WTC11 (cell line): ENCODE data around the gene ASB12. TPM values are rescaled to one million over a fixed set of nuclear protein-coding genes. Genes with fewer than 3 reads are reported as not detected.

Source experiments
- ATAC-seq: fragments of 200-7000 bp; cut with Tn5 transposase; 2 replicates; pipeline ENCODE4 v1.10.0; 2021; ENCODE audit warnings: mild to moderate bottlenecking, moderate library complexity
- CTCF ChIA-PET: fragments of 300-600 bp; sonication (Branson Sonifier 250); formaldehyde crosslinking; loops from one replicate; lab custom pipeline; 2021; ENCODE audit warnings: antibody characterized with exemption; lab: Charles Lee
- POLR2A ChIA-PET: fragments of 350-600 bp; sonication (Branson Sonifier 250); formaldehyde crosslinking; loops from one replicate; lab custom pipeline; 2021; ENCODE audit warnings: antibody characterized with exemption; lab: Charles Lee
- DNase-seq: peaks from one replicate; pipeline ENCODE4 v3.0.0; 2021; ENCODE audit warnings: low spot score
- H3K27ac Mint-ChIP-seq: 2 replicates; pipeline ENCODE4 v1.8.0; 2021; ENCODE audit warnings: mixed read lengths
- H3K27me3 Mint-ChIP-seq: 2 replicates; pipeline ENCODE4 v1.8.0; 2021; ENCODE audit warnings: low read depth, mild to moderate bottlenecking, moderate library complexity, mixed read lengths
- H3K36me3 Mint-ChIP-seq: 2 replicates; pipeline ENCODE4 v1.8.0; 2021; ENCODE audit warnings: mixed read lengths
- H3K4me1 Mint-ChIP-seq: 2 replicates; pipeline ENCODE4 v1.8.0; 2022; ENCODE audit warnings: mixed read lengths
- H3K4me3 Mint-ChIP-seq: 2 replicates; pipeline ENCODE4 v1.8.0; 2021; ENCODE audit warnings: mild to moderate bottlenecking, moderate library complexity, mixed read lengths
- H3K9me3 Mint-ChIP-seq: 2 replicates; pipeline ENCODE4 v1.8.0; 2021; ENCODE audit warnings: mixed read lengths
- CBFB ChIP-seq: sonication (generic); formaldehyde crosslinking; IDR thresholded peaks from 2 replicates; pipeline ENCODE4 v1.8.1; 2022; ENCODE audit warnings: mild to moderate bottlenecking, low read depth, missing genetic modification reagents
- ESRRA ChIP-seq: sonication (generic); formaldehyde crosslinking; IDR thresholded peaks from 2 replicates; pipeline ENCODE4 v1.8.1; 2022; ENCODE audit warnings: mild to moderate bottlenecking, missing genetic modification reagents, borderline replicate concordance
- FOXK1 ChIP-seq: sonication (generic); formaldehyde crosslinking; IDR thresholded peaks from 2 replicates; pipeline ENCODE4 v1.8.0; 2022; ENCODE audit warnings: mild to moderate bottlenecking, moderate library complexity, missing genetic modification reagents
- GTF2I ChIP-seq: fragments of 250-450 bp; sonication (Bioruptor Pico); conservative IDR thresholded peaks from 2 replicates; pipeline ENCODE4 v1.4.0; 2021; ENCODE audit warnings: mild to moderate bottlenecking
- IRF2 ChIP-seq: sonication (generic); formaldehyde crosslinking; IDR thresholded peaks from 2 replicates; pipeline ENCODE4 v1.8.0; 2022; ENCODE audit warnings: low read depth, missing genetic modification reagents, borderline replicate concordance
- NFE2L1 ChIP-seq: sonication (generic); formaldehyde crosslinking; IDR thresholded peaks from 2 replicates; pipeline ENCODE4 v1.8.1; 2023; ENCODE audit warnings: missing genetic modification reagents
- NFYB ChIP-seq: sonication (generic); formaldehyde crosslinking; conservative IDR thresholded peaks from 2 replicates; pipeline ENCODE4 v1.8.0; 2022; ENCODE audit warnings: low read depth, missing genetic modification reagents
- NR1H2 ChIP-seq: sonication (generic); formaldehyde crosslinking; IDR thresholded peaks from 2 replicates; pipeline ENCODE4 v1.9.0; 2021; ENCODE audit warnings: mild to moderate bottlenecking, moderate library complexity, missing genetic modification reagents
- PRDM15 ChIP-seq: sonication (generic); formaldehyde crosslinking; IDR thresholded peaks from 2 replicates; pipeline ENCODE4 v1.8.0; 2022; ENCODE audit warnings: missing genetic modification reagents
- PRRX2 ChIP-seq: fragments of 250-450 bp; sonication (Bioruptor Pico); IDR thresholded peaks from 2 replicates; pipeline ENCODE4 v1.8.0; 2021; ENCODE audit warnings: mild to moderate bottlenecking
- TEAD1 ChIP-seq: sonication (generic); formaldehyde crosslinking; IDR thresholded peaks from 2 replicates; pipeline ENCODE4 v1.8.0; 2022; ENCODE audit warnings: mild to moderate bottlenecking, missing genetic modification reagents
- TEAD4 ChIP-seq: sonication (generic); formaldehyde crosslinking; IDR thresholded peaks from 2 replicates; pipeline ENCODE4 v1.8.0; 2022; ENCODE audit warnings: mild to moderate bottlenecking, missing genetic modification reagents
- TP53 ChIP-seq: sonication (generic); formaldehyde crosslinking; IDR thresholded peaks from 2 replicates; pipeline ENCODE4 v1.8.1; 2023; ENCODE audit warnings: mild to moderate bottlenecking, missing genetic modification reagents
- ZNF121 ChIP-seq: sonication (generic); formaldehyde crosslinking; IDR thresholded peaks from 2 replicates; pipeline ENCODE4 v1.8.0; 2023; ENCODE audit warnings: missing genetic modification reagents
- ZNF317 ChIP-seq: sonication (generic); formaldehyde crosslinking; IDR thresholded peaks from 2 replicates; pipeline ENCODE4 v1.8.1; 2023; ENCODE audit warnings: low read depth, mild to moderate bottlenecking, moderate library complexity, missing genetic modification reagents, borderline replicate concordance
- ZNF423 ChIP-seq: fragments of 250-450 bp; sonication (Bioruptor Pico); IDR thresholded peaks from 2 replicates; pipeline ENCODE4 v2.1.2; 2022; ENCODE audit warnings: mild to moderate bottlenecking, moderate library complexity
- total RNA-seq: library from RNA; stranded (reverse); gene quantifications from 3 replicates; pipeline ENCODE4 v1.2.3, GENCODE V29; 2021
- TF ChIP-seq, protein P1 (sequence below): sonication (generic); formaldehyde crosslinking; IDR thresholded peaks from 2 replicates; pipeline ENCODE4 v1.8.0; 2022; ENCODE audit warnings: mild to moderate bottlenecking, missing genetic modification reagents
- TF ChIP-seq, protein P2 (sequence below): sonication (generic); formaldehyde crosslinking; IDR thresholded peaks from 2 replicates; pipeline ENCODE4 v1.8.1; 2023; ENCODE audit warnings: mild to moderate bottlenecking, missing genetic modification reagents, borderline replicate concordance
- TF ChIP-seq, protein P3 (sequence below): fragments of 250-450 bp; sonication (Bioruptor Pico); IDR thresholded peaks from 2 replicates; pipeline ENCODE4 v1.9.0; 2021; ENCODE audit warnings: mild to moderate bottlenecking
- TF ChIP-seq, protein P4 (sequence below): sonication (generic); formaldehyde crosslinking; IDR thresholded peaks from 2 replicates; pipeline ENCODE4 v1.8.0; 2022; ENCODE audit warnings: mild to moderate bottlenecking, missing genetic modification reagents
- TF ChIP-seq, protein P5 (sequence below): sonication (generic); formaldehyde crosslinking; conservative IDR thresholded peaks from 2 replicates; pipeline ENCODE4 v1.8.1; 2022; ENCODE audit warnings: mild to moderate bottlenecking, missing genetic modification reagents

ASB12 gene
- total RNA-seq, 1 experiment from 2014 or later, result 1.4 TPM

GRCh38 chrX:64204252-64204651 lies 26.2 kb downstream of the ASB12 start:
- Mint-ChIP-seq H3K4me3 (peak overlapping the region; percentile 73), H3K27ac (no peak overlapping the region), H3K36me3 (no peaks in the 10 kb centered on the region), H3K4me1 (peaks cover 21% of the 10 kb centered on the region), H3K9me3 (no peaks in the 10 kb centered on the region), H3K27me3 (peaks cover 14% of the 10 kb centered on the region)
- ATAC-seq, result no peak
- CTCF ChIA-PET, result interaction anchor here (1.7 to 3.1 kb wide), 2 partner anchors 51 to 274 kb away, joined by 10 to 11 read pairs; no protein-coding TSS in a partner anchor
- DNase-seq, result peak; percentile 10
- TF ChIP-seq PRDM15 (CRISPR knock-in tag) (no peak), ESRRA (no peak)
- TF ChIP-seq, protein P1, sequence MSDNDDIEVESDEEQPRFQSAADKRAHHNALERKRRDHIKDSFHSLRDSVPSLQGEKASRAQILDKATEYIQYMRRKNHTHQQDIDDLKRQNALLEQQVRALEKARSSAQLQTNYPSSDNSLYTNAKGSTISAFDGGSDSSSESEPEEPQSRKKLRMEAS (CRISPR knock-in tag), result no peak
- POLR2A ChIA-PET, result no interaction called here

DNA sequence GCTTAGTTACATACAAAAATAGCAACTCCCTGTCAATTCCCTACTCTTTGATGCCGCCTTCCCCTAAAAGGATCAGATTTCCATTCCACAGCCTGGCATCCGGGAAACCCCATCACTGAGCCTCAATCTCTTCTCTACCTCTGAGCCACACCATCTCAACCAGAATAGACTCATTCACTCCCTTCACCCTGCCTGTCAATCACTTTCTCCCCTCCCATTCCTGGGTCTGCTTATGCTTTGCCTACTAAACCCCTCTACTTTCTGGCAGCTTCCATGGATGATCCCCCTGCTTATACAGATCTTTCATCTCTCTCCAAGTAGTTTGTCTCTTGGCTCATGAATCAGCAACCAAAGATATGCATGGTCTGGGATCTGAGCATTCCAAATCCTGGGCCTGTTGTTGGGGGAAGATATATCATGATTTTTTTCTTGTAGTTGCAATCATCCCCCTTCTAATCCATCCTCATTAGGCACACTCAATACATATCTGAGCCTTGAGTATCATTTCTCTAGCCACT lies 27.5 kb downstream of the ASB12 start:
- H3K9me3 Mint-ChIP-seq, result no peaks in the 10 kb centered on the region
- no peak for DNase-seq

More for the DNA sequence above, 27.5 kb downstream of the ASB12 start:
- TF ChIP-seq, protein P1 (CRISPR knock-in tag), result no peak
- TF ChIP-seq NR1H2 (CRISPR knock-in tag) (no peak), GTF2I (no peak), ZNF423 (CRISPR knock-in tag) (no peak), PRRX2 (CRISPR knock-in tag) (no peak), TEAD1 (no peak), TEAD4 (CRISPR knock-in tag) (no peak), FOXK1 (CRISPR knock-in tag) (no peak), NFYB (CRISPR knock-in tag) (no peak), NFE2L1 (no peak), CBFB (CRISPR knock-in tag) (no peak), ZNF317 (CRISPR knock-in tag) (no peak), TP53 (CRISPR knock-in tag) (no peak), IRF2 (CRISPR knock-in tag) (no peak), ZNF121 (CRISPR knock-in tag) (no peak)
- TF ChIP-seq, protein P2, sequence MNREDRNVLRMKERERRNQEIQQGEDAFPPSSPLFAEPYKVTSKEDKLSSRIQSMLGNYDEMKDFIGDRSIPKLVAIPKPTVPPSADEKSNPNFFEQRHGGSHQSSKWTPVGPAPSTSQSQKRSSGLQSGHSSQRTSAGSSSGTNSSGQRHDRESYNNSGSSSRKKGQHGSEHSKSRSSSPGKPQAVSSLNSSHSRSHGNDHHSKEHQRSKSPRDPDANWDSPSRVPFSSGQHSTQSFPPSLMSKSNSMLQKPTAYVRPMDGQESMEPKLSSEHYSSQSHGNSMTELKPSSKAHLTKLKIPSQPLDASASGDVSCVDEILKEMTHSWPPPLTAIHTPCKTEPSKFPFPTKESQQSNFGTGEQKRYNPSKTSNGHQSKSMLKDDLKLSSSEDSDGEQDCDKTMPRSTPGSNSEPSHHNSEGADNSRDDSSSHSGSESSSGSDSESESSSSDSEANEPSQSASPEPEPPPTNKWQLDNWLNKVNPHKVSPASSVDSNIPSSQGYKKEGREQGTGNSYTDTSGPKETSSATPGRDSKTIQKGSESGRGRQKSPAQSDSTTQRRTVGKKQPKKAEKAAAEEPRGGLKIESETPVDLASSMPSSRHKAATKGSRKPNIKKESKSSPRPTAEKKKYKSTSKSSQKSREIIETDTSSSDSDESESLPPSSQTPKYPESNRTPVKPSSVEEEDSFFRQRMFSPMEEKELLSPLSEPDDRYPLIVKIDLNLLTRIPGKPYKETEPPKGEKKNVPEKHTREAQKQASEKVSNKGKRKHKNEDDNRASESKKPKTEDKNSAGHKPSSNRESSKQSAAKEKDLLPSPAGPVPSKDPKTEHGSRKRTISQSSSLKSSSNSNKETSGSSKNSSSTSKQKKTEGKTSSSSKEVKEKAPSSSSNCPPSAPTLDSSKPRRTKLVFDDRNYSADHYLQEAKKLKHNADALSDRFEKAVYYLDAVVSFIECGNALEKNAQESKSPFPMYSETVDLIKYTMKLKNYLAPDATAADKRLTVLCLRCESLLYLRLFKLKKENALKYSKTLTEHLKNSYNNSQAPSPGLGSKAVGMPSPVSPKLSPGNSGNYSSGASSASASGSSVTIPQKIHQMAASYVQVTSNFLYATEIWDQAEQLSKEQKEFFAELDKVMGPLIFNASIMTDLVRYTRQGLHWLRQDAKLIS, result no peak
- TF ChIP-seq, protein P3, sequence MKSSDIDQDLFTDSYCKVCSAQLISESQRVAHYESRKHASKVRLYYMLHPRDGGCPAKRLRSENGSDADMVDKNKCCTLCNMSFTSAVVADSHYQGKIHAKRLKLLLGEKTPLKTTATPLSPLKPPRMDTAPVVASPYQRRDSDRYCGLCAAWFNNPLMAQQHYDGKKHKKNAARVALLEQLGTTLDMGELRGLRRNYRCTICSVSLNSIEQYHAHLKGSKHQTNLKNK (CRISPR knock-in tag), result no peak
- TF ChIP-seq, protein P4, sequence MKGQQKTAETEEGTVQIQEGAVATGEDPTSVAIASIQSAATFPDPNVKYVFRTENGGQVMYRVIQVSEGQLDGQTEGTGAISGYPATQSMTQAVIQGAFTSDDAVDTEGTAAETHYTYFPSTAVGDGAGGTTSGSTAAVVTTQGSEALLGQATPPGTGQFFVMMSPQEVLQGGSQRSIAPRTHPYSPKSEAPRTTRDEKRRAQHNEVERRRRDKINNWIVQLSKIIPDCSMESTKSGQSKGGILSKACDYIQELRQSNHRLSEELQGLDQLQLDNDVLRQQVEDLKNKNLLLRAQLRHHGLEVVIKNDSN (CRISPR knock-in tag), result no peak
- TF ChIP-seq, protein P5, sequence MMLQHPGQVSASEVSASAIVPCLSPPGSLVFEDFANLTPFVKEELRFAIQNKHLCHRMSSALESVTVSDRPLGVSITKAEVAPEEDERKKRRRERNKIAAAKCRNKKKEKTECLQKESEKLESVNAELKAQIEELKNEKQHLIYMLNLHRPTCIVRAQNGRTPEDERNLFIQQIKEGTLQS (CRISPR knock-in tag), result no peak
- TF ChIP-seq, all 79 proteins: peak for 0
- H3K27ac Mint-ChIP-seq, result no peak overlapping the region
- no peak for ATAC-seq
- ChIA-PET CTCF (interaction anchor here (1.5 kb wide), 1 partner anchor 273 kb away, joined by 3 read pairs; no protein-coding TSS in a partner anchor), POLR2A (no interaction called here)
- peaks cover 14% of the 10 kb centered on the region for H3K27me3 Mint-ChIP-seq
- peaks cover 35% of the 10 kb centered on the region for H3K4me1 Mint-ChIP-seq
- H3K36me3 Mint-ChIP-seq, result no peaks in the 10 kb centered on the region
- H3K4me3 Mint-ChIP-seq, result no peak overlapping the region
